NCI-H345 treated with DMSO at 0.1 percent for 48 hours (cell line): Measurements from ENCODE around the gene DCD.
"Not testable (repeated sequence)": the region's sequence is repeated elsewhere in the genome, so short reads cannot be mapped to it uniquely, and the experiment has no call there.

Source experiments
- DNase-seq: peaks from one replicate; lab custom pipeline; 2025; ENCODE audit not compliant: unreplicated experiment; lab: John Stamatoyannopoulos, UW

The DCD gene

DNA sequence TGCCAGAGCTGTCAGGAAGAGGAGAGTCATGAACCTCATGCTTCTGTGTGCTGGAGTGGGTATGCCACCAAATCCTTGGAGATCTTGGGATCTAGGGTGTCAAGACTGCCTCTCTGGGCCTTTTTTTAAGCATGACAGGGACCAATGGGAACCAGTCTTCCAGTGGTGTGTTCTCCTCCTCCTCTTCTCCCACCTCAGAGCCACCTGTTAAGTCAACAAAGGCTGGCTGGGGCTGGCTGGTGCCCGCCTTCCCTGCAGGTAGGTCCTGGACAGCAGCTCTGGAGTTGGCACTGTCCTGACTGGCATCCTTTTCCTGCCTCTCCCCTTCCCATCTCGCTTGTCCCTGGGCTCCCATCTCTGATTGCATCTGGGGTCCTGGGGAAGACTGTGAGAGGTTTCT, at the start of gene DCD:
Gene DCD, minus strand, starts transcription at position 101 of the 400 bp plus-strand sequence. Its CDS starts 62 bp downstream, at position 39.
- DNase-seq: no peak

DNA sequence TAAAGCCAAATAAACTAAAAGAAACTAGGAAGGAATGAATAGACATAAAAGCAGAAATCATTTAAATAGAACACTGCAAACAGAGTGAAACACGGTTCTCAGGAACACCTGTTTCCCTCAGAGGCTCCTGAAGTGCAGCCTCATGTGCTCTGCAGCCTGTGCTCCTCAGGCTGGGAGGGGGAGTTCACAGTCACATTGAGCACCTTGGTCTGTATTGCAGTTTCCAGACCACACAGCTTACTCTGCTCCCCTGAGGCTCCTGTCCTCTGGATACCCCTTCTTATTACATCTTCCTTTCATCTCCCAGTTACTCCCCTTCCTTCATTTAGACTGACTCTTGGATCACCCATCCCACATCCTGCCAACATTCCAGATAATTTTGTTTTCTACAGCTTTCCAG, 49.7 kb upstream of the DCD start:
- DNase-seq: no peak

GRCh38 chr12:54692353-54692752, 44.2 kb upstream of the DCD start:
- DNase-seq: no peak

DNA sequence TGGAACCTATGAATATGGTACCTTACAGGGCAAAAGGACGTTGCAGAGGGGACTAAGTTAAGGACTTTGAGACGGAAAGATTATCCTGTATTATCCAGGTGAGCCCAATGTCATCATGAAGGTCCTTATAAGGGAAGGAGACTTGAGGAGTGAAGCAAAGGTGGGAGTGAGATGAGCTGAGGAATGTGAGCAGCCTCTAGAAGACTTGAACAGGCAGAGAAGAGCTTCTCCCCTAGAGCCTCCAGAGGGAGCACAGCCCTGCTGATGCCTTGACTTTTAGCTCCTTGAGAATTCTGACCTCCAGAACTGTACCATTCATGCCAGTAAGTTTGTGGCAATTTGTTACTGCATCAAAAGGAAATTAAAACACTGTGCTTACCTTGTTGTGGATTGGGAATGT, 41.8 kb upstream of the DCD start:
- no peak for DNase-seq

GRCh38 chr12:54689034-54689372, 40.8 kb upstream of the DCD start:
- no peak for DNase-seq

DNA sequence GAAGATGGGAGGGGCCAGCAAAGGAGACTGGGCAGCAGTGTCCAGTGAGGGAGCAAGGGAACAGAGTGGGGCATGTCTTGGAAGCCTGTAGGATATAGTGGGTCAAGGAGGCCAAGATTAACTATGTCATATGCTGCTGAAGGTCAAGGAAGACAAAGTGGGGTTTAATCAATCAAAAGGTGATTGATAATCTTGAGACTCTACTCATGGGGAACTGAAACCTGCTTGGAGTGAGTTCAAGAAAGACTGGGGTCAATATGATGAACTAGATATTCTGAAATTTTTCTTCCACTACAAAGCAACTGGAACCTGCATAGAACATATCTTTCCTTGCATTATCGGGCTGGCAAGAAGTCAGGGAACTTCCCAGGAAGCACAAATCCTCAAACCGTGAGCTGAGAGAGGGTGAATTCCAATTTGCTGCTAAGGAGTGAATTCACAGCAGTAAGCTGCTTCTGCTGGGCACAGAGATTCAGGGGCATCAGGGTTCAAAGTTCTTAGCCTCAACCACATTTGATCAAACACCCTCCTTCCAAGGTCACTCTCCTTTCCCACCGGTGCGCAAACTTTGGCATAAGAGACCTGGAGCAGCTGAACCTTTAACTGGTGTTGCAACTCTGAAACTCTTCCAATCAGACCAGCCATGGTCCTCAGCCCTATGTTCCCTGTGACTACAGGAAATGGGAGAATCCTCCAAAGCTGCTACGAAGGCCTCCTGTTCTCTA, 40.3 kb upstream of the DCD start:
- no peak for DNase-seq

- no peak for DNase-seq
These were observed 36.8 kb upstream of the DCD start for GRCh38 chr12:54684636-54685630.

DNA sequence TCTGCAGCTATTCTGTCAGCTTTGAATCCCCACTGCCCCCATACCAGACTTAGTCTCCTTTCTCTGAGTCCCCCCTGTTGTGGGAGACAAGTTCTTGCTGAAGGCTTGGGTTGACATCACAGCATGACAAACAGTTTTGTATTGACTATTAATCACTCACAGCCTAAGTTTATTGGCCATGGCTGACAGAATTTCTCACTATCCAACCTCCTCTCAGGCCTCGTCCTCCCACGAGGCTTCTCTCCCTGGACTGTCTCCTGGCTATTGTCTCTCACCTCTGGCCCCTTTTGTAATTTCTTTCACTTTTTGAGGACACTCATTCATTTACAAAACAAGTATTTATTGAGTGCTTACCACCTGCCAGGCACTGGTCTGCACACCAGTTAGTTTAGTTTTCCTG, 35.2 kb upstream of the DCD start:
- DNase-seq: no peak

GRCh38 chr12:54682674-54683073, 34.5 kb upstream of the DCD start:
- DNase-seq: no peak

- no peak for DNase-seq
These were observed 32.2 kb upstream of the DCD start for GRCh38 chr12:54680374-54680773.

DNA sequence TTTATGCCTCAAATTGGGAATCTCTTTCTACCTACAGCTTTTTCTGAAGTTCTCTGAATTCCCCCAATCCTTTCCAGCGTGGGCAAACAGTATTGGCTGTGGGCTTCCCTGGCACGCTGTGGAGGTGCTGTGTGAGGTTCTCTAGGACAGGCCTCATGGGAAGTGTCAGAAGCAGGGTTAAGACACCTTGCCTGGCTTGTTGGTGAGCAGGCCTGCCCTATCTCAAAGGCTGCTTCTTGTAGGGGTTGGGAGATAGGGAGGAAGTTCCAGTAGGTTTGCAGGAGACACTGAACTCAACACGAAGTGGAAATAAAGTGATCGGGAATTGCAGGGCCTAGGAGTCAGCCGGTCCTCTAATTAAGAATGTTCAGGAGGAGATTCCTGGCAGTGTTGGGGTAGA, 30.0 kb upstream of the DCD start:
- no peak for DNase-seq

DNA sequence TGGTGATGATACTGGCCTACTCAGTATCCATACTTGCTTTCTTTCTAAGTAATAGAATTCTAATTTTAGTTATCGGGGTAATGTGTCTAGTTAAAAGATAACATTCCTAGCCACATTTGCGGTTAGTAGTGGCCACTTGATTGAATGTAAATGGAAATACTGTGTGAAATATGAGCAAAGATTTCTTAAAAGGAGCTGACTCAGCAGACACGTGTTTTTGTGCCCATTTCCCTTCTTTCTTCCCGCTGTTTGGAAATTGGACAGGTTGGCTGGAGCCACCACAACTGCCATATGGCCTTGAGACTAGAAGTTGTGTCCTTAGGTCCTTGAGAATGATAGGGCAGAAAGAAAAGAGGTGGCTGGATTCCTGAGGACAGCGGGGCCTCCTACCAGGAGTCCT, 19.8 kb upstream of the DCD start:
- no peak for DNase-seq

GRCh38 chr12:54666008-54666407, 17.8 kb upstream of the DCD start:
- DNase-seq: no peak

DNA sequence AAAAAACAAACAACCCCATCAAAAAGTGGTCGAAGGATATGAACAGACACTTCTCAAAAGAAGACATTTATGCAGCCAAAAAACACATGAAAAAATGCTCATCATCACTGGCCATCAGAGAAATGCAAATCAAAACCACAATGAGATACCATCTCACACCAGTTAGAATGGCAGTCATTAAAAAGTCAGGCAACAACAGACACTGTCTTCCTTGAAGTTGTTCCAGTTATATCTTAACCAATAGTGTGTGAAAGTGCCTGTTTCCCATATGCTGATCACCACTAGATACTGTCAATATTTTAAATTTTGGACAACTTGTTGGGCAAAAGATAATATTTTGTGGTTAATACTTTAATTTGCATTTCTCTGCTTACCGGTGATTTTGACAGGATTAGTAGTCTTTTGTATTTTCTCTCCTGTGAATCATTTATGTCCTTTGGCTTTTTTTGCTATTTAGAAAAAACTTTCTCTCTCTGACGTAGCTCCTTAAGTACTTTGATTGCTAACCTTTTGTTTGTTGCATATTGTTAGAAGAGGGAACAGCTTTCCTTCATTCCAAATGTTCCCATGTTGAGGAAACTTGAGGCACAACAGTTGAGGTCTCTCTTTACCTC, 17.0 kb upstream of the DCD start:
- DNase-seq: not testable (repeated sequence)

DNA sequence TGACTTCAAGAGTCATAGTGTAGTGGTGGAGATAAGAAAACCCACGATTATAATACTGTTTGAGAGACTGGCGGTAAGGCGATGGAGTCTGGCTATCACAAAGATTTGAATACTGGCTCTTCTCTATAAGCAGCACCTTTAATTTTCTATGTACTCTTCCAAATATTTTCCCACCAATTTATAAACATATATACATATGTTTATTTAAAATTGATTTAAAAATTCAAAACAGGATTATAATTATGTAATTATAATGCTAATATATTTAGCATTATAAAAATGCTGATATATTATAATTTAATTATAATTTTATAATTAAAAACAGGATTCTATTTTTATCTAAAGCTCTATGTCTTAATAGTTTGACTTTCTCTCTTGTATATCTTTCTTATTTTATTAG, 15.4 kb upstream of the DCD start:
- no peak for DNase-seq

DNA sequence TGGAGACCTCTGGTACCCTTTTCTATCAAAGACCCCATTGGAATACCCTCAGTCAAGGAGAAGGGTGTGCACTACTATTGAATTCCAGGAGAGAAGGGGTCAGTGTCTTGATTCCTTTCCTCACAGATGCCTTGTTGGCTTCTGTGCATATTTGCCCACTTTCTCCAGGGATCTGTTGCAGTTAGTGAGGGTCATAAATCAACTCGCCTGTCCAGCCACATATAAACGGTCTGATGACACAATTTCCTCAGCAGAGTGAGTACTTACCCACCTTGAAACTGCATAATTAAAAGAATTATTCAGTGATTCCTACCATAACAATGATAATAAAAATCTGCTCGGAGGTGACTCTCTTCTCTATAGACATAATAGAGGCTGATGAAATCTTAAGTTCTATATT, 13.9 kb upstream of the DCD start:
- no peak for DNase-seq

GRCh38 chr12:54661048-54661447, 12.9 kb upstream of the DCD start:
- no peak for DNase-seq

DNA sequence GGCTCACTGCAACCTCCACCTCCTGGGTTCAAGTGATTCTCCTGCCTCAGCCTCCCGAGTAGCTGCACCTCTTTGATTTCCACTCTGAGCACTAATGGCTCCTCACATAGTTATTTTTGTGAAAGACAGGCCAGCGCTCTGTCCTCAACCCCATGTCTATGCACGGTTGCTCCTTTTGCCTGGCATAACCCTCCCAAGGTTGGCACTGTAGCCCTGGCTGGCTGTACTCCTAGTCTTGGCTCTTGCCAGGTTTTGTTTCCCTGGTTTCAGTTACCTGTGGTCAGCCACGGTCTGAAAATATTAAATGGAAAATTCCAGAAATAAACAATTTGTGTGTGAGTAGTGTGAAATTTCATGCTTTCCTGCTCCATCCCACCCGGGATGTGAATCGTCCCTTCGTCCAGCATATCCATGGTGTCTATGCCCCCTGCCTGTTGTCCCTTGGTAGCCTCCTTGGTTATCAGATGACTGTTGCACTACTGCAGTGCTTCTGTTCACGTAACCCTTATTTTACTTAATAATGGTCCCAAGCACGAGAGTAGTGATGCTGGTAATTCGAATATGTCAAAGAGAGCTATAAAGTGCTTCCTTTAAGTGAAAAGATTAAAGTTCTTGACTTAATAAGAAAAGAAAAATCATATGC, 12.3 kb upstream of the DCD start:
- DNase-seq: no peak

GRCh38 chr12:54658306-54659264, 10.4 kb upstream of the DCD start:
- DNase-seq: no peak

- DNase-seq: no peak
These were observed 9.0 kb upstream of the DCD start for GRCh38 chr12:54657105-54657607.
